Activated CD8-positive, alpha-beta T cell treated with anti-CD3 and anti-CD28 coated beads for 36 hours (primary cell): ENCODE measurements around the gene GATAD2A. TPM values are rescaled to one million over a fixed set of nuclear protein-coding genes. Genes with fewer than 3 reads are reported as not detected.

Experiments used
- ATAC-seq: fragments of 200-7000 bp; cut with Tn5 transposase; one replicate; pipeline ENCODE4 v1.10.0; 2021; ENCODE audit warnings: mild to moderate bottlenecking, moderate library complexity
- CTCF ChIA-PET: fragments of 350-600 bp; sonication (Branson Sonifier 250); formaldehyde crosslinking; loops from one replicate; lab custom pipeline; 2021; ENCODE audit warnings: antibody characterized with exemption; lab: Charles Lee
- POLR2A ChIA-PET: fragments of 350-600 bp; sonication (Branson Sonifier 250); formaldehyde crosslinking; loops from one replicate; lab custom pipeline; 2021; ENCODE audit warnings: antibody characterized with exemption; lab: Charles Lee
- DNase-seq: peaks from one replicate; pipeline ENCODE4 v3.0.0-alpha.2; 2020
- H3K27ac Mint-ChIP-seq: one replicate; pipeline ENCODE4 v1.8.0; 2021; ENCODE audit warnings: mild to moderate bottlenecking, mixed read lengths
- H3K27me3 Mint-ChIP-seq: one replicate; pipeline ENCODE4 v1.8.0; 2021; ENCODE audit warnings: mixed read lengths
- H3K36me3 Mint-ChIP-seq: one replicate; pipeline ENCODE4 v1.8.0; 2021; ENCODE audit warnings: low read depth, mixed read lengths
- H3K4me1 Mint-ChIP-seq: one replicate; pipeline ENCODE4 v1.8.0; 2021; ENCODE audit warnings: low read depth, mixed read lengths
- H3K4me3 Mint-ChIP-seq: one replicate; pipeline ENCODE4 v1.8.0; 2021; ENCODE audit warnings: mild to moderate bottlenecking, moderate library complexity, mixed read lengths
- H3K9me3 Mint-ChIP-seq: one replicate; pipeline ENCODE4 v1.8.0; 2021; ENCODE audit warnings: mixed read lengths
- CTCF ChIP-seq: fragments of 200-600 bp; IDR thresholded peaks from one replicate; pipeline ENCODE4 v1.8.0; 2022; ENCODE audit warnings: antibody characterized with exemption, mild to moderate bottlenecking
- intact Hi-C: fragments of 100-400 bp; cut with micrococcal nuclease; formaldehyde crosslinking; loops from one replicate; pipeline ENCODE4 v1.10.0; 2022
- total RNA-seq, 2 experiments: library from RNA; stranded (reverse); gene quantifications; one replicate each; pipeline ENCODE4 v1.2.3, GENCODE V29; 2021

Gene GATAD2A
- total RNA-seq, 2 experiments from 2014 or later: 132 to 136 TPM

- Mint-ChIP-seq H3K4me1 (no peaks in the 10 kb centered on the region), H3K27me3 (no peaks in the 10 kb centered on the region), H3K36me3 (peaks cover 40% of the 10 kb centered on the region), H3K27ac (no peak overlapping the region), H3K4me3 (no peak overlapping the region), H3K9me3 (no peaks in the 10 kb centered on the region)
- ATAC-seq (no peak), DNase-seq (no peak)
- intact Hi-C loops: no loop called here
- POLR2A ChIA-PET: no interaction called here
- no peak for TF ChIP-seq CTCF
- CTCF ChIA-PET: no interaction called here
Observed at GRCh38 chr19:19501798-19502197, 96.3 kb downstream of the GATAD2A start.

GRCh38 chr19:19502281-19502680 lies 96.8 kb downstream of the GATAD2A start:
- ATAC-seq (no peak), DNase-seq (no peak)
- no peaks in the 10 kb centered on the region for H3K4me1 Mint-ChIP-seq
- H3K36me3 Mint-ChIP-seq: peaks cover 41% of the 10 kb centered on the region
- ChIA-PET CTCF (no interaction called here), POLR2A (no interaction called here)
- intact Hi-C loops: no loop called here
- TF ChIP-seq CTCF: no peak
- H3K9me3 Mint-ChIP-seq: no peaks in the 10 kb centered on the region
- no peak overlapping the region for H3K27ac Mint-ChIP-seq
- H3K4me3 Mint-ChIP-seq: no peak overlapping the region
- H3K27me3 Mint-ChIP-seq: no peaks in the 10 kb centered on the region

GRCh38 chr19:19502808-19503602 lies 97.5 kb downstream of the GATAD2A start:
- no peak for TF ChIP-seq CTCF
- no peak overlapping the region for H3K4me3 Mint-ChIP-seq
- H3K27me3 Mint-ChIP-seq: no peaks in the 10 kb centered on the region
- ChIA-PET CTCF (no interaction called here), POLR2A (no interaction called here)
- ATAC-seq: no peak
- H3K9me3 Mint-ChIP-seq: no peaks in the 10 kb centered on the region
- no peaks in the 10 kb centered on the region for H3K4me1 Mint-ChIP-seq
- H3K36me3 Mint-ChIP-seq: peaks cover 39% of the 10 kb centered on the region
- intact Hi-C loops: no loop called here
- no peak for DNase-seq
- H3K27ac Mint-ChIP-seq: peak overlapping the region; percentile 3

- no peak for ATAC-seq
- intact Hi-C loops: no loop called here
Observed at GRCh38 chr19:19504754-19505668, 99.5 kb downstream of the GATAD2A start.

More at GRCh38 chr19:19504754-19505668, 99.5 kb downstream of the GATAD2A start:
- Mint-ChIP-seq H3K4me3 (no peak overlapping the region), H3K4me1 (no peaks in the 10 kb centered on the region), H3K9me3 (no peaks in the 10 kb centered on the region), H3K27ac (no peak overlapping the region), H3K27me3 (no peaks in the 10 kb centered on the region), H3K36me3 (peaks cover 33% of the 10 kb centered on the region)
- CTCF ChIA-PET: interaction anchor here (0.9 to 1.3 kb wide), 2 partner anchors 48 to 49 kb away, joined by 3 read pairs; no protein-coding TSS in a partner anchor
- TF ChIP-seq CTCF: no peak
- no peak for DNase-seq
- POLR2A ChIA-PET: interaction anchor here (0.6 to 1.6 kb wide), 3 partner anchors 11 to 505 kb away, joined by 3 to 8 read pairs (median 4); partner anchors contain the start of genes NDUFA13 and TSSK6
